SKM-1 treated with dmso at 0.1 percent for 144 hours (cell line): ENCODE data around the gene COMTD1.

Source experiments
- DNase-seq: peaks from one replicate; lab custom pipeline; 2025; ENCODE audit not compliant: unreplicated experiment; lab: John Stamatoyannopoulos, UW

COMTD1 gene

GRCh38 chr10:75235375-75236177, at the start of gene COMTD1:
COMTD1 (minus strand) TSS chr10:75235957; CDS start chr10:75235928, 29 bp downstream.
- peak; percentile 84 for DNase-seq

DNA sequence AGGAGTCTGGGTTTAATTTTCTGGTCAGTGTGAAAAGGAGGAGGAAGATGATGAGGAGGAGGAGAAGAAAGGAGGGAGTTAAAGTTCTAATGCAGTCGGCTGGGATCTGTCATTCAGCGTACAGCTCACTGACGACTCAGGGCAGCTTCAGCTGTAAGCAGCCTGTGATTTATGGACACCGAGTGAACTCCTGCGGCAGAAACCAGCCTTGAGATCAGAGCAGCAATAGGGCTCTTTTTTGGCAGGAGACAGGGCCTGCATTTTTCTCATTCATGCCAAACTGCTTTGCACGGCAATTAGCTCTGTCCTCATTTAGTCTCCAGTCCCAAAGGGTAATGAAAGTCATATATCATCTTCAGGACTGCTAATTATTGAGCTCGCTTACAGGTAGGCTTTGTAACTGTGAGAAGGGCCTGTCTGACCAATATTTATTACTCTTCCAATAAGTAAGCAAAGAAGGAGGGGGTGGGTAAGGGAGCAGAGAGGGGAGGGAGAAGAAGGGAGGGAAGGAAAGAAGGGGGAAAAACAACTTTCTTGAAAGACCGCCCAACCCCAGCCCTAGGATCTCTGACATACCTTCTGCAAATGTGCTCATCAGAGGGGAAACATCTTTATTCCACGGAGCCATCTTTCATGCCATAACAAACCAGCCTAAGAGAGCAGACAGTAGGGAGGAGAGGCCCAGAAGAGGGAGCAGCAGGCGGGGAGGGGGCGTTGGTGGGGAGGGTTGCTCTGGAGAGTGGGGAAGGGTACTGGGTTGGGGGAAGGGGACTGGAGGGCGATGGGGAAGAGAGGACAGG, 48.1 kb upstream of the COMTD1 start:
- no peak for DNase-seq

GRCh38 chr10:75283078-75283670, 47.4 kb upstream of the COMTD1 start:
- no peak for DNase-seq

DNA sequence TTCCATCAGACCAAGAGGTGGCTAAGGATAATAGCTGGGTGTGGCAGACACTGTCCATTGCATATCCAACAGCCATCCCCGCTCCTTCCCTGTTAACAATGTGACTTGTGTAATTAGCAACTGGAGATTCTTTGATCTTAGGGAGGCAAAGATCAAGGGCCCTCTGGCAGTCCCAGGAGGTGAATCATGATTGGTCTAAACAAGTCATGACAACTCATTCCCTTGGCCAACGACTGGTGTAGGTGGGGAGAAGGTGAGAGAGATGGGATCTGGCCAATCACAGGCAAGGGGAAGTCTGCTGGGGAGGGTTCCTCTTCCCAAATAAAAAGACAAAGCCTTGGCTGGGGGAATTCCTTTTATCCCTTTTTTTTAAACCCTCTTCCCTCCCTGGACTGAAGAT, 46.2 kb upstream of the COMTD1 start:
- no peak for DNase-seq

GRCh38 chr10:75280236-75280635, 44.5 kb upstream of the COMTD1 start:
- no peak for DNase-seq

DNA sequence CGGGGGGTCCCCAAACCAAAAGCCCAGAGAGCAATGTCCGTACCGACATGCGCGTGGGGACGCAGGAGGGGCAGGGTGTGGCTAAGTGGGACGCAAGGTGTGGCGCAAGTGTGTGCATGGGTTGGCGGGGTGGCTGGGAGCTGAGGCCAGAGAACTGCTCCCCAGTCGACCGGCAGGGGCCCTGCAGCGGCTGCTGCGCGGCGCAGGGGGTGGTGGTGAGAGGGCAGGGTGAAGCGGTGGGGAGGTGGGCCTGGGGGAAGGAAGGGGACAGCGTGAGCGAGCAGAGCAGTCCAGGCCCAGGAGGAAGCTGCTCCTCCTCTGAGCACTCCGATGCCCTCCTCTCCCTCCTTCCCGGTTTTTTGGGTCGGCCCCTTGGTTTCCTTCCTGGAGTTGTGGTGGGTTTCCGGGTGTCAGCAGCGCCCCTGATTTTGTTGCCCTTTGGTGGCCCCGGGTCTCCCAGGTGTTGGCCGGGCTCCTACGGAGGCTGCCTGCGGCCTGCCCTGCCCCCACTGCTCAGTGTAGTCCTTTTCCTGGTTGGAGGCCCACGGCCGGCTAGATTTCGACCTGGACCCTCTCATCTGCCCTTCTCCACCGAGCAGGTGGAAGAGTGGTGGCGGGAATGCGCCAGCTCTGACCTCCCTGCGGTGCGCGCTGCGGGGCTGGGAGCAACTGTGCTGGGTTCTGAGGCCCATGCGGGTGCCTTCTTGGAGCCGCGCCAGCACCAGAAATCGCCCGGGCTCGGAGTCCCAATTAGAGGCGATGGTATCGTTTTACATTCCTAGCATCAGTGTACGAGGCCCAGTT, 40.5 kb upstream of the COMTD1 start:
- DNase-seq = no peak

GRCh38 chr10:75272896-75273295, 37.1 kb upstream of the COMTD1 start:
- no peak for DNase-seq

GRCh38 chr10:75272094-75272493, 36.3 kb upstream of the COMTD1 start:
- DNase-seq = no peak

- DNase-seq = no peak
Observed at GRCh38 chr10:75269605-75270004, 33.8 kb upstream of the COMTD1 start.

GRCh38 chr10:75266945-75267344, 31.2 kb upstream of the COMTD1 start:
- DNase-seq = no peak

DNA sequence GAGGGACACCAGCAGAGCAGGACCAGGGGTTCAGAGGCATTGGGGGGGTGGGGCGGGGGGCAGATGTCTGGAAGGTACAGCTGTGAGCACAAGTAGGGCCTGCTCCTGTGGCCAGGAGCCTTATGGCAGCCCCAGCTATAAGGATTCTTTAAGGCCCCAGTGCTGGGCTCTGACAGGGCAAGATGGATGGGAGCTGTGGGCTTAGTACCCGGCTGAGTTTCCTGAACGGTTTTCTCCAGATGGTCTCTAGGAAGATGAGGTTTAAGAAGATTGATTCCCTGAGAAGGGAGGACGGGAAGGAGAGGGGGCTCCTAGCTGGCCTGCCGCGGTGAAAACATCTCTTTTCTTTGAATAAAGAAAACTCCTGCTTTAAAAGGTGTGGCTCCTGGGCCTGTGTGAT, 30.1 kb upstream of the COMTD1 start:
- no peak for DNase-seq

DNA sequence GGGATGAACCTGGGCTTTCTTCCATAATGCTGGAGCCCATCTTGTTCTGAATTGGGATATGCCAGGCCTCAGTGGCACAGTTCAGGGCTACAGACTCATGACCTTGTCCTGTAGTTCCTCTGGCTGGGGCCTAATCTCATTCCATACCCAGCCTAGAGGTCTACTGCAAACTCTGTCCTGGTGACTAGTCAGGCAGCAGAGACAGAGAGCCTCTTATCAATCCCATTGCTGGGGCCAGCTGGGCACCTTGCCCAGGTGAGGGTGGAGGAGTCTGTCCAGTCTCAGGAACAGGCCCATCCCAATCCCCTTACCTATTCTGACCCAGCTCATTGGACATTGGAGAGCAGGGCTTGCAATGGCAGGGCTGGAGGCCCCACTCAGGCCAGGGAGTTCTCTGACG, 28.0 kb upstream of the COMTD1 start:
- DNase-seq = no peak

DNA sequence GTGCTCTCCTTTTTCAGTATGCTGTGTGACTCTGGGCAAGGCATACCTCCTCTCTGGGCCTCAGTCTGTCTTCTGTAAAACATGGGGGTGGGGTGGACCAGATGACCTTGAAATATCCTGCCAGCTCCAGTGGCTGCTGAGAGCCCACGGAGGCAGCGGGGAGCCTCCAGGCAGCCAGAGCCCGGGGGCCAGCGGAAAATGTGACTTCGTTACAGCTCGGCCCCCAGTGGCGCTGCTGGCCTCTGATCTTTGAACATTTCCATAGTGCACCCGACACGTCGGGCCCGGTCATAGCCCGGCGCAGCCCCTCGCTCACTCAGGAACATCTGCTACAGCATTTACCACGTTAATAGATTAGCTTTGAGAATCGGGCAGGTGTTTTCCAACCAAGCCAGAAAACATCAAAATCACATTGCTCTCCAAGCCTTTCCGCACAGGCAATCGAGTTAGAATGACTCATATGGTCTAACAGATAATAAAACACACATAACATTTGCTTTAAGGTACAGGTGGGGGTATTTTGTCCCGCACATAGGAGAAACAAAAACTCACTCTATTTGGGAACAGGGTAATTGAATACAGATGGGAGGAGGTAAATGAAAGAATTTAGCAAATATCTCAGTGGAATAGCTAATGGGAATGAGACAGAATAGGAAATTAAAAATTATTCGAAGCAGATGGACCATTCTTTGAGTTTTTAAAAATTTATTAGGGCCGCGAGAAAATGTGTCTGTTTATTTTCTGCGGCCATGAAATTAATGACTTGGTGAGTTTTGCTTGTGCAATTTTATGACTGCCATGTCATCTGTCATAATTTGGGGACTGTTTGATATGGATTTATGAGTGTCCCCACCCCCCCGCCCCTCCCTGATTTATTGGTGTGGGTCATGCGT, 26.3 kb upstream of the COMTD1 start:
- DNase-seq = no peak

- no peak for DNase-seq
Observed at GRCh38 chr10:75260990-75261389, 25.2 kb upstream of the COMTD1 start.

DNA sequence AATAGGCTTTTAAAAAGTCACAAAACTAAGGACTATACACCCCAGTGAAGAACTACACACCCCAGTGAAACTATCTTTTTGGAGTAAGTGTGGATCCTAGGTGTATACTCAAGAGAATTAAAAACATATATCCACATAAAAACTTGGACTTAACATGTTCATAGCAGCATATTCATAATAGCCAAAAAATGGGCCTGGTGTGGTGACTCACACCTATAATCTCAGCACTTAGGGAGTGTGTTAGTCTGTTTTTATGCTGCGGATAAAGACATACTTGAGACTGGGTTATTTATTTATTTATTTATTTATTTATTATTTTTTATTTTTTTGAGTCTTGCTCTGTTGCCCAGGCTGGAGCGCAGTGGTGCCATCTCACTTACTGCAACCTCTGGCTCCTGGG, 19.0 kb upstream of the COMTD1 start:
- no peak for DNase-seq

GRCh38 chr10:75253281-75254220, 17.8 kb upstream of the COMTD1 start:
- DNase-seq = no peak

- DNase-seq = no peak
Observed at GRCh38 chr10:75250934-75251333, 15.2 kb upstream of the COMTD1 start.

GRCh38 chr10:75247797-75248196, 12.0 kb upstream of the COMTD1 start:
- no peak for DNase-seq

DNA sequence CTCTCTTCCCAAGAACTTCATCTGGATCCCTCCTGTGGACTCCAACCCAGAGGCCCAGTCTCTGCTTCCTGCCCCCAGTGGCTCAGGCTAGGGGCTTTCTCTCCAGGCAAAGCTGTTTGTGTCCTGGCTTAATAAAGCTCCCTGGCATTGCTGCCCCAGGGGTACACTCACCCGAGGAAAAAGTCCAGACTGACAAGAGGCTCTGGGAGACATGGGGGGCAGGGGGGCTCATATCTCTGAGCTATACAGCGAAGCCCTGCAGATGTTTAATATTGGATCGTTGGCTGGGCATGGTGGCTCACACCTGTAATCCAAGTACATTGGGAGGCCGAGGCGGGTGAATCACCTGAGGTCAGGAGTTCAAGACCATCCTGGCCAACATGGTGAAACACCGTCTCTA, 10.7 kb upstream of the COMTD1 start:
- DNase-seq = no peak
